ENCODE measurements around the gene FRG2. TPM values are rescaled to one million over a fixed set of nuclear protein-coding genes. Genes with fewer than 3 reads are reported as not detected.
"Not testable (repeated sequence)": the region's sequence is repeated elsewhere in the genome, so short reads cannot be mapped to it uniquely, and the experiment has no call there.

Gene FRG2
- total RNA-seq, 1 experiment from 2014 or later: not detected

DNA sequence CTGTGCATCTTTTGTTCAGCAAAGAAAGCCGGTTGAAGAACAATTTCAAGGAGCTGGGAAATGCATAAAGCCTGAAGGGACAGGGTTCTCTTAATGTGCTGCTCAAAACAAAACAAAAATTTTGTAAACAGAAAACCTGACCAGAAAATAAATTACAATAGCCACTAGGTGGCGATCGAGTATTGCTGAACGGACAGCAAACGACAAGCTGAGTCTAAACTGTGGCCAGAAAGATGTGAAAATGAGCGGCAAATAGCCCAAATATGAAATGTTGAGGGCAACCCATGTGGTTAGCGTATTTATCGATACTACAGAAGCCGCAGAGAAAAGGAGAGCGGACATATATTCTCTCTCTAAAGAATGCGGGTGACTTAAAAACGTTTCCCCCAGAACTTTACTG lies 20.6 kb upstream of the FRG2 start:
- not testable (repeated sequence) for H3K9me3 Mint-ChIP-seq; H4K5ac ChIP-seq (ENCODE audit: insufficient read length, low read depth, low read length); H3K4me2 ChIP-seq (ENCODE audit: insufficient read depth, insufficient read length, low read length); H3K79me1 ChIP-seq (ENCODE audit: insufficient read depth, low read depth, low read length, poor library complexity, severe bottlenecking); H4K91ac ChIP-seq (ENCODE audit: insufficient read length, low read depth, low read length); H3T11ph ChIP-seq (ENCODE audit: low read length); H3K27ac Mint-ChIP-seq; H3K14ac ChIP-seq (ENCODE audit: insufficient read depth, low read length); H2BK15ac ChIP-seq (ENCODE audit: low read depth, low read length); H2BK20ac ChIP-seq (ENCODE audit: low read depth, low read length, poor library complexity, severe bottlenecking); H3K27ac ChIP-seq (ENCODE audit: insufficient read length, low read depth, low read length); H3K23ac ChIP-seq (ENCODE audit: insufficient read length, low read depth, low read length); H3K4ac ChIP-seq (ENCODE audit: low read depth, low read length); H4K20me1 ChIP-seq (ENCODE audit: control insufficient read depth, insufficient read depth, insufficient read length); H3K4me3 Mint-ChIP-seq; H3K23me2 ChIP-seq (ENCODE audit: insufficient read length, low read depth, low read length, poor library complexity, severe bottlenecking); H3K56ac ChIP-seq (ENCODE audit: insufficient read length, low read depth, low read length); H2BK5ac ChIP-seq (ENCODE audit: insufficient read length, low read length); H3K27me3 Mint-ChIP-seq (ENCODE audit: low read depth); H3K9ac ChIP-seq (ENCODE audit: extremely low read depth, insufficient read length, low read length); DNase-seq; H4K8ac ChIP-seq (replicated peaks; ENCODE audit: insufficient read length, low read depth, low read length); H3K36me3 Mint-ChIP-seq (ENCODE audit: insufficient read depth in 1 of 3, low read depth in 3 of 3); H3K27me3 ChIP-seq (ENCODE audit: insufficient read depth, low read length); H3K9me3 ChIP-seq (ENCODE audit: control insufficient read depth, low read depth, low read length); H2BK120ac ChIP-seq (ENCODE audit: low read depth, low read length, poor library complexity, severe bottlenecking); H3K4me1 Mint-ChIP-seq; H2BK12ac ChIP-seq (ENCODE audit: insufficient read length, low read depth, low read length); H2AK5ac ChIP-seq (ENCODE audit: insufficient read length, low read length); H3K18ac ChIP-seq (ENCODE audit: insufficient read length, low read depth, low read length); H3K4me1 ChIP-seq (ENCODE audit: insufficient read depth, low read length); H3K79me2 ChIP-seq (ENCODE audit: insufficient read depth, low read length); H2AFZ ChIP-seq (ENCODE audit: low read length)
- WGBS (ENCODE audit: extremely low coverage, insufficient read length, low lambda C conversion rate): no CpG with 5 or more reads among the region's 12 CpGs

DNA sequence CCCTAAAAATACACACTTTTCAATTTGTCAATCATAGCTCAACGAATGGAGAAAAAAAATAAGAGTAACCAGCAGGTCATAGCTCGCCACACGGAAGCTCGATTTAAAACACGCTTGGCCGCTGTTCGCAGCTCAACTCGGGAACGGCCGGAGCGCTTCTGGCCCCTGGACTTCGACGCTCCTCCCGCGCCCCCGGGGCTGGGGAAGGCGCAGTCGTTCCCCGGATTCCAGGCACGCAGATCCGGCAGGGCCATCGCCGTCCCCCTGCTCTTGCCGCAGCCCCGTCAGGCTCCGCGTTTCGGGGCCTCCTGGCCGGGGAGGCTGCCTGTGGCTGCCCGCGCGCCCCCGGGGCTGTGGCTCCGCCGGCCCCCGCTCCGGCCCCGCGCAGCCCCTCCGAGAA lies 13.8 kb upstream of the FRG2 start:
- H3K23me2 ChIP-seq (ENCODE audit: insufficient read length, low read depth, low read length, poor library complexity, severe bottlenecking): not testable (repeated sequence)

More for the DNA sequence above, 13.8 kb upstream of the FRG2 start:
- H2BK120ac ChIP-seq (ENCODE audit: low read depth, low read length, poor library complexity, severe bottlenecking); H3K36me3 Mint-ChIP-seq (ENCODE audit: insufficient read depth in 1 of 3, low read depth in 3 of 3); H2BK5ac ChIP-seq (ENCODE audit: insufficient read length, low read length); H3T11ph ChIP-seq (ENCODE audit: low read length); H2AK5ac ChIP-seq (ENCODE audit: insufficient read length, low read length); H3K27me3 Mint-ChIP-seq (ENCODE audit: low read depth); H2BK12ac ChIP-seq (ENCODE audit: insufficient read length, low read depth, low read length); H3K56ac ChIP-seq (ENCODE audit: insufficient read length, low read depth, low read length); H4K5ac ChIP-seq (ENCODE audit: insufficient read length, low read depth, low read length); H3K4me2 ChIP-seq (ENCODE audit: insufficient read depth, insufficient read length, low read length); DNase-seq; H3K27ac ChIP-seq (ENCODE audit: insufficient read length, low read depth, low read length); H3K4me1 ChIP-seq (ENCODE audit: insufficient read depth, low read length); H3K79me1 ChIP-seq (ENCODE audit: insufficient read depth, low read depth, low read length, poor library complexity, severe bottlenecking); H3K4me1 Mint-ChIP-seq; H3K14ac ChIP-seq (ENCODE audit: insufficient read depth, low read length); H3K9me3 ChIP-seq (ENCODE audit: control insufficient read depth, low read depth, low read length); H3K4me3 Mint-ChIP-seq; H3K4ac ChIP-seq (ENCODE audit: low read depth, low read length); H4K20me1 ChIP-seq (ENCODE audit: control insufficient read depth, insufficient read depth, insufficient read length); H3K18ac ChIP-seq (ENCODE audit: insufficient read length, low read depth, low read length); H4K91ac ChIP-seq (ENCODE audit: insufficient read length, low read depth, low read length); H3K27ac Mint-ChIP-seq; H3K79me2 ChIP-seq (ENCODE audit: insufficient read depth, low read length); H3K27me3 ChIP-seq (ENCODE audit: insufficient read depth, low read length); H3K9ac ChIP-seq (ENCODE audit: extremely low read depth, insufficient read length, low read length); H2BK15ac ChIP-seq (ENCODE audit: low read depth, low read length); H2AFZ ChIP-seq (ENCODE audit: low read length); H3K23ac ChIP-seq (ENCODE audit: insufficient read length, low read depth, low read length); H4K8ac ChIP-seq (replicated peaks; ENCODE audit: insufficient read length, low read depth, low read length); H2BK20ac ChIP-seq (ENCODE audit: low read depth, low read length, poor library complexity, severe bottlenecking): not testable (repeated sequence)
- peaks cover 15 to 26% of the 10 kb centered on the region in 2 experiments for H3K9me3 Mint-ChIP-seq
- WGBS (ENCODE audit: extremely low coverage, insufficient read length, low lambda C conversion rate): no CpG with 5 or more reads among the region's 40 CpGs

All from H9 (cell line).